Testis (tissue), 2 donors: ENCODE data around the gene AP2B1.

Source experiments
- POLR2A ChIP-seq: fragments of 450-650 bp; IDR thresholded peaks from one replicate; pipeline ENCODE4 v1.6.1; 2017; ENCODE audit warnings: antibody characterized with exemption, mild to moderate bottlenecking, moderate library complexity
- TF ChIP-seq, protein P1 (sequence below), 3 experiments: fragments of 450-650 bp in 2 of 3; fragments of 200-600 bp in 1 of 3; sonication (generic) in 1 of 3; IDR thresholded peaks; one replicate each; pipeline ENCODE4 v1.5.1; 2016 to 2019; ENCODE audit warnings: antibody characterized with exemption in 3 of 3, mild to moderate bottlenecking in 2 of 3, moderate library complexity in 1 of 3

DNA sequence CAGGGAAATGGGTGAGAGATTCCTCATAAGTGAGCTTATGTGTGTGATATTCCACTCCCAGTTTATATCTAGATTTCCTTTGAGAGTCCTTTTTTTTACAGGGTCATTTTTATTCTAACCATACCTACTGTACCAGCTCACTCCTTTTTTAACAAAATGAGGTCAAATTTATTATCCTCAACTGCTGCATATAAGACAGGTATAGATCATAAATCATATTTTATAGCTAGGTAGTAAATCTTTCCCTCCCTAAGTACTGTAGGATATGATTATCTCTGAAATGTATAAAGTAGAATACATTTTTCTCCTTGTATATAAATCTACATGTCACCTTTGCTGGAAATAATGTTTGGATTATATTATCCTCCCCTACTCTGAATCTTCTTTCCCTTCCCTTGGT lies 31.5 kb downstream of the AP2B1 start:
- TF ChIP-seq, protein P1, sequence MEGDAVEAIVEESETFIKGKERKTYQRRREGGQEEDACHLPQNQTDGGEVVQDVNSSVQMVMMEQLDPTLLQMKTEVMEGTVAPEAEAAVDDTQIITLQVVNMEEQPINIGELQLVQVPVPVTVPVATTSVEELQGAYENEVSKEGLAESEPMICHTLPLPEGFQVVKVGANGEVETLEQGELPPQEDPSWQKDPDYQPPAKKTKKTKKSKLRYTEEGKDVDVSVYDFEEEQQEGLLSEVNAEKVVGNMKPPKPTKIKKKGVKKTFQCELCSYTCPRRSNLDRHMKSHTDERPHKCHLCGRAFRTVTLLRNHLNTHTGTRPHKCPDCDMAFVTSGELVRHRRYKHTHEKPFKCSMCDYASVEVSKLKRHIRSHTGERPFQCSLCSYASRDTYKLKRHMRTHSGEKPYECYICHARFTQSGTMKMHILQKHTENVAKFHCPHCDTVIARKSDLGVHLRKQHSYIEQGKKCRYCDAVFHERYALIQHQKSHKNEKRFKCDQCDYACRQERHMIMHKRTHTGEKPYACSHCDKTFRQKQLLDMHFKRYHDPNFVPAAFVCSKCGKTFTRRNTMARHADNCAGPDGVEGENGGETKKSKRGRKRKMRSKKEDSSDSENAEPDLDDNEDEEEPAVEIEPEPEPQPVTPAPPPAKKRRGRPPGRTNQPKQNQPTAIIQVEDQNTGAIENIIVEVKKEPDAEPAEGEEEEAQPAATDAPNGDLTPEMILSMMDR (IDR thresholded peaks at IDR 0.05): no peak
- no peak for TF ChIP-seq POLR2A
